ENCODE results near the gene COX5A. TPM values are rescaled to one million over a fixed set of nuclear protein-coding genes. Genes with fewer than 3 reads are reported as not detected.

COX5A gene
- total and polyA plus RNA-seq, 10 donors, result 83.2 to 247 (median 114) TPM

DNA sequence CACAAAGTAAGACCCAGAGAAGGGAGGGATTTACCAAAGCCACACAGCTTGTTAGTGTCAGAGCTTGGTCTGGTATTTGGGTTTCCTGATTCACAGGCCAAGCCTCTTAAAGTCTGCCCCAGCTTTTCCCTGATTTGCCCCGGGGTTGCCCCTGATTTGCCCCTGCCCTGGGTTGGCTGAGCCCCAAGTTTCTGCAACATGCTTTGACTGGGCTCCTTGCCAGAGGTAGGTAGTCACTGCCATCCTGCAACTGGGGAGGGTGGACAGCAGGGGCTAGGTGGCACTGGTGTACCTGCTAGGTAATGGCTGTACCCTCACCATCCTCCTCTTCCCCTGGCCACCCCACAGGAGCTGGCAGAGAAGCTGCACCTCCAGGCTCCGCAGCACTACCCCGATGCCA is 45.6 kb downstream of the COX5A start:
- TF ChIP-seq POLR2A (IDR thresholded peaks at IDR 0.05), result no peak
- TF ChIP-seq POLR2AphosphoS5 (IDR thresholded peaks at IDR 0.05), result no peak
- TF ChIP-seq, protein P1, sequence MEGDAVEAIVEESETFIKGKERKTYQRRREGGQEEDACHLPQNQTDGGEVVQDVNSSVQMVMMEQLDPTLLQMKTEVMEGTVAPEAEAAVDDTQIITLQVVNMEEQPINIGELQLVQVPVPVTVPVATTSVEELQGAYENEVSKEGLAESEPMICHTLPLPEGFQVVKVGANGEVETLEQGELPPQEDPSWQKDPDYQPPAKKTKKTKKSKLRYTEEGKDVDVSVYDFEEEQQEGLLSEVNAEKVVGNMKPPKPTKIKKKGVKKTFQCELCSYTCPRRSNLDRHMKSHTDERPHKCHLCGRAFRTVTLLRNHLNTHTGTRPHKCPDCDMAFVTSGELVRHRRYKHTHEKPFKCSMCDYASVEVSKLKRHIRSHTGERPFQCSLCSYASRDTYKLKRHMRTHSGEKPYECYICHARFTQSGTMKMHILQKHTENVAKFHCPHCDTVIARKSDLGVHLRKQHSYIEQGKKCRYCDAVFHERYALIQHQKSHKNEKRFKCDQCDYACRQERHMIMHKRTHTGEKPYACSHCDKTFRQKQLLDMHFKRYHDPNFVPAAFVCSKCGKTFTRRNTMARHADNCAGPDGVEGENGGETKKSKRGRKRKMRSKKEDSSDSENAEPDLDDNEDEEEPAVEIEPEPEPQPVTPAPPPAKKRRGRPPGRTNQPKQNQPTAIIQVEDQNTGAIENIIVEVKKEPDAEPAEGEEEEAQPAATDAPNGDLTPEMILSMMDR (IDR thresholded peaks at IDR 0.05 in 8 of 11, conservative IDR thresholded peaks at IDR 0.05 in 3 of 11), result no peak
- Histone ChIP-seq H3K4me3 (no peak overlapping the region), H3K27ac (peak overlapping the region in 3 of 8 donors; percentile 16 to 93 (median 89)), H3K36me3 (peaks cover 0 to 47% (median 14%) of the 10 kb centered on the region in 6 donors), H3K4me1 (peaks cover 14 to 66% (median 44%) of the 10 kb centered on the region in 6 donors), H3K9me3 (no peaks in the 10 kb centered on the region), H3K27me3 (replicated peaks in 1 of 7) (no peaks in the 10 kb centered on the region)
- intact Hi-C loops (cut with DNase I; ENCODE audit: low total_unique reads), result no loop called here
- DNase-seq, result no peak
- WGBS, 5 donors, result 76 to 93% (median 79%) methylated on average over 3 of the region's 3 CpGs

DNA sequence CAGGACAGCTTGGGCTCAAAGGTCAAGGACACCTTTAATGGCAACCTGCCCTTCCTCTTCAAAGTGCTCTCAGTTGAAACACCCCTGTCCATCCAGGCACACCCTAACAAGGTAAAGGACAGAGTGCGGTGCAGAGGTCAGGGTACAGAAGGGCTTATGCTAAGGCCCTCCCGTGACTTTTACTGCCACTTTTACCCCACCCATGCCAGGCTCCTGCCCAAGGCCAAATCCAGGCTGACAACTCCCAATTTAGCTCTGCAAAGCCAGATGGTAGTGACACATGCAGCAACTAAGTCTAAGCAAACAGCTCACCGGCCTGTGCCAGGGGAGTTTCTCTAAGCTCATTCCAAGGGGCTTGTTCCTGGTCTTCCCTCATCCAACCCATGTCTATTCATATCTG is 46.4 kb downstream of the COX5A start:
- H3K36me3 ChIP-seq, result peaks cover 0 to 39% (median 11%) of the 10 kb centered on the region in 6 donors
- no peak for TF ChIP-seq POLR2A (IDR thresholded peaks at IDR 0.05)
- no peak for TF ChIP-seq POLR2AphosphoS5 (IDR thresholded peaks at IDR 0.05)
- TF ChIP-seq, protein P1 (IDR thresholded peaks at IDR 0.05 in 8 of 11, conservative IDR thresholded peaks at IDR 0.05 in 3 of 11), result no peak
- peaks cover 14 to 61% (median 41%) of the 10 kb centered on the region in 6 donors for H3K4me1 ChIP-seq
- intact Hi-C loops (cut with DNase I; ENCODE audit: low total_unique reads), result no loop called here
- no peak overlapping the region for H3K4me3 ChIP-seq
- 76 to 85% (median 78%) methylated on average over 3 of the region's 3 CpGs for WGBS, 5 donors
- peak overlapping the region in 4 of 8 donors; percentile 16 to 93 (median 88) for H3K27ac ChIP-seq
- no peak for DNase-seq
- no peaks in the 10 kb centered on the region for H3K9me3 ChIP-seq
- H3K27me3 ChIP-seq (replicated peaks in 1 of 7), result no peaks in the 10 kb centered on the region

DNA sequence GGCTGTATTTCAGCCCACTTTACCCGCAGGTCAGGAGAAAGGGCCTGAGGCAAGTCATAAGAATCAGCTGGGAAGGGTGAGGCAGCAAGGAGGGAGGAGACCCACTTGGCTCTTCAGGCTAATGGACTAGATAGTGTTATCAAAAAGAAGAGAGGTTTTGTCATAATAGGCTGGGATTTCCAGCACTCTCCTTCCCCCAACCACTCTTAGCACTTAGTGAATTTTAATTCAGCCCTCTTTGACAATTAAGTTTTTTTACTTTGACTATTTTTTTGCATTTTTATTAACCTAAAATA is 47.3 kb downstream of the COX5A start:
- TF ChIP-seq POLR2AphosphoS5 (IDR thresholded peaks at IDR 0.05) (no peak), POLR2A (IDR thresholded peaks at IDR 0.05) (no peak)
- TF ChIP-seq, protein P1 (IDR thresholded peaks at IDR 0.05 in 8 of 11, conservative IDR thresholded peaks at IDR 0.05 in 3 of 11), result no peak
- intact Hi-C loops (cut with DNase I; ENCODE audit: low total_unique reads), result no loop called here
- 0 to 27% (median 6%) methylated on average over 1 of the region's 1 CpG for WGBS, 5 donors
- Histone ChIP-seq H3K9me3 (no peaks in the 10 kb centered on the region), H3K36me3 (peaks cover 0 to 30% (median 10%) of the 10 kb centered on the region in 6 donors), H3K27ac (peak overlapping the region; percentile 66 to 93 (median 86)), H3K27me3 (replicated peaks in 1 of 7) (no peaks in the 10 kb centered on the region), H3K4me1 (peaks cover 14 to 65% (median 41%) of the 10 kb centered on the region in 6 donors), H3K4me3 (peak overlapping the region; percentile 73 to 95 (median 80))
- no peak for DNase-seq

DNA sequence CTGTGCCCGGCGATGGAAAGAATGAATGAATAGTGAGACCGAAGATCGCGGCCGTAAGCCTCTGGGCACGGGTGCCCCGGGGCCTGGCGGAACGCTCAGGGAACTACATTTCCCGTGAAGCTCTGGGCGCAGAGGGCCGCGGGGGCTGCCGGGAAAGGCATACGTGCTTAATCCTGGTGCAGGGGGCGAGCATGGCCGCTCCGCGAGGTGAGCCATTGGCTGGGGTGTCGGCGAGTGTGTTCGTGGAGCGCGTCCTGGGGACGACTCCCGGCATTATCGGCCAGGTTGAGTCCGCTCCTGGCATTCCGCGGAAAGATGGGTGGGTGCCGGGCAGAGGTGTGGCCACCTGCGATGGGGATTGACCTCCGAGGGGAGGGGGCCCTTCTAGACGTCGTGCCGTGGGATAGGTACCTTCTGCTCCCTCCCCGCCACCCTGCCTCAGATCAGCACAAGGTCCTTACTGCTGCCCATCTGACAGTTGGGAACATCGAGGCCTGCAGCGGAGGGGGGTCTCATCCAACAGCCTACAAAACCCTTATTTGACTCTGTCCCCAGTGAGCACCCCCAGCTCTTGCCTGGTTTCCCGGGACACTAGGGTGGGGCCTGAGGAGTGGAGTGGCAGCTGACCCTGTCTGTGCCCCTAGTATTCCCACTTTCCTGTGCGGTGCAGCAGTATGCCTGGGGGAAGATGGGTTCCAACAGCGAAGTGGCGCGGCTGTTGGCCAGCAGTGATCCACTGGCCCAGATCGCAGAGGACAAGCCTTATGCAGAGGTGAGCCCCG is 47.8 kb downstream of the COX5A start, which contains the start of gene MPI:
TSS of gene MPI (plus strand) at position 160 of the 782 bp plus-strand sequence. CDS start at position 192, 32 bp downstream.
- 2 to 4% (median 3%) methylated on average over 37 to 47 of the region's 47 CpGs for WGBS, 5 donors
- intact Hi-C loops (cut with DNase I; ENCODE audit: low total_unique reads), result no loop called here
- TF ChIP-seq, protein P1 (IDR thresholded peaks at IDR 0.05 in 8 of 11, conservative IDR thresholded peaks at IDR 0.05 in 3 of 11), result peak in 6 of 11 experiments; percentile 31 to 49 (median 36)
- TF ChIP-seq POLR2A (IDR thresholded peaks at IDR 0.05) (peak in 1 of 3 donors; percentile 20), POLR2AphosphoS5 (IDR thresholded peaks at IDR 0.05) (peak; percentile 91 to 93 (median 92))

More for the DNA sequence above, 47.8 kb downstream of the COX5A start, which contains the start of gene MPI:
- Histone ChIP-seq H3K27ac (peak within 1 kb of the TSS; percentile 66 to 93 (median 86)), H3K9me3 (no peaks in the 10 kb centered on the region), H3K27me3 (replicated peaks in 1 of 7) (no peaks in the 10 kb centered on the region), H3K4me3 (peak within 1 kb of the TSS; percentile 73 to 95 (median 80)), H3K4me1 (peaks cover 14 to 67% (median 41%) of the 10 kb centered on the region in 6 donors), H3K36me3 (peaks cover 0 to 26% (median 10%) of the 10 kb centered on the region in 6 donors)
- peak; percentile 97 for DNase-seq

Data from spleen (tissue), 11 donors.